Astrocyte of the hippocampus (primary cell): Measurements from ENCODE around the gene CELF5.

ENCODE experiments used
- DNase-seq: peaks from one replicate; pipeline ENCODE4 v3.0.0; 2011; ENCODE audit warnings: low read depth, low spot score

CELF5 gene

DNA sequence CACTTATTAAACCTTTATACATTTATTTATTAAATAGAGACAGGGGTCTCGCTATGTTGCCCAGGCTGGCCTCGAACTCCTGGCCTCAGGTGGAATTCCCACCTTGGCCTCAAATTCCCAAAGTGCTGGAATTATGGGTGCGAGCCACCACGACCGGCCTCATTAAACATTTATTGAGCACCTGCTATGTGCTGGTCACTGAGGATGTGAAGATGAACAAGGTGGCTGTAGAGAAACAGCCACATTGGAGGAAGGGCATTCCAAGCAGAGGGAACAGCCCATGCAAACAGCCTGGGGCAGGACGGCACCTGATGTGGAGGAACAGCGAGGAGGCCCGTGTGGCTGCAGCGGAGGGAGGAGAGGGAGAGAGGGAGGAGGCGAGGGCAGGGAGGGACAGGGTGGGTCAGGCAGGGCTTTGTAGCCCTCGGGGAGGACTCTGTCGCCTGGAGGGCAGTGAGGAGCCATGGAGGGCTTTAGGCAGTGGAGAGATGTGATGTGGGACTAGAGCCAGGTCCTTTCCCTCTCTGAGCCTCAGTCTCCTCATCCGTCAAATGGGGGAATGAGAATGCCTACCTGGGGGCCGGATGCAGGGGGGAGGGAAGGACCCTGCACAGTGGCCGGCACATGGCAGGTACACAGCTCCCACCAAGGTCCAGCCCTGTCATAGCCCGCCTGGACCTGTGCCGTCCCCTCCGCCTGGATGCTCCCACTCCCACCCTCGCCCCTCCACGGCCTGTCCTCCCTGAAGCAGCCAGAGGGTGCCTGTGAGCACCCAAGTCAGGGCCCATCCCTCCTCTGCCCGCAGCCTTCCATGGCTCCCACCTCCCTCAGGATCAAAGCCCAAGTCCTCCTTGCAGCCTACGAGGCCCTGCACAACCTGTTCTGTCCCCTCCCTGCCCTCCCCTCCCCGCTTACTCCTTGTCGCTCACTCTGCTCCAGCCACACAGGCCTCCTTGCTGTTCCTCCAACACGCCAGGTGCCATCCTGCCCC is 120.4 kb downstream of the CELF5 start:
- DNase-seq, result no peak

- DNase-seq, result no peak
These were observed 121.5 kb downstream of the CELF5 start for GRCh38 chr19:3345850-3346460.
